Panc1 (cell line): ENCODE results near the gene PKNOX2.

Source experiments
- TCF7L2 ChIP-seq: IDR thresholded peaks from 2 replicates; pipeline ENCODE4 v1.6.1; 2011; ENCODE audit warnings: mild to moderate bottlenecking, low read depth, low read length, inconsistent platforms
- TF ChIP-seq, protein P1 (sequence below): fragments of 450-650 bp; IDR thresholded peaks from 2 replicates; pipeline ENCODE4 v1.5.1; 2017; ENCODE audit warnings: mild to moderate bottlenecking
- TF ChIP-seq, protein P2 (sequence below), 2 experiments: IDR thresholded peaks; 2 replicates each; pipeline ENCODE4 v1.6.1; 2011 to 2012; ENCODE audit warnings: low read depth in 2 of 2, control low read depth in 1 of 2, low read length in 1 of 2, mild to moderate bottlenecking in 1 of 2, moderate library complexity in 1 of 2; ENCODE audit not compliant: insufficient read depth in 1 of 2

DNA sequence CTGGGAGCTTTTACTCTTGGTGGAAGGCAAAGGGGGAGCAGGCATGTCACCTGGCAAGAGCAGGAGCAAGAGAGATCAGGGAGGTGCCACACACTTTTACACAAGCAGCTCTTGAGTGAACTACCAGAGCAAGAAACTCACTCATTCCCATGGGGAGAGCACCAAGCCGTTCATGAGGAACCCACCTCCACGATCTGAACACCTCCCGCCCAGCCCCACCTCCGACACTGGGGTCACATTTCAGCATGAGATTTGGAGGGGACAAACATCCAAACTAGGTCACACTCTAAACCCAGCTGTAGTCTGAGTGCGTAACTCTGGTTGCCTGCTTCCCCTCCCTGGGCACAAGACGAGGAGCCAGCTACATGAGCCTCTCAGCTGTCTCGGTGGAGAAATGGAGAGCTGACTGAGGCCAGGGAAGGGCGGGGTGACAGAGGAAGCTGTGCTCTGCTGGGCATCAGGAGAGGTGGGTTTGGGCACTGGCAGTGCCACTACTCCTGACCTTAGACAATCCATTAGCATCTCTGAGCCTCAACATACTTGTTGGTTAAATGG, 134.6 kb downstream of the PKNOX2 start:
- TF ChIP-seq, protein P1, sequence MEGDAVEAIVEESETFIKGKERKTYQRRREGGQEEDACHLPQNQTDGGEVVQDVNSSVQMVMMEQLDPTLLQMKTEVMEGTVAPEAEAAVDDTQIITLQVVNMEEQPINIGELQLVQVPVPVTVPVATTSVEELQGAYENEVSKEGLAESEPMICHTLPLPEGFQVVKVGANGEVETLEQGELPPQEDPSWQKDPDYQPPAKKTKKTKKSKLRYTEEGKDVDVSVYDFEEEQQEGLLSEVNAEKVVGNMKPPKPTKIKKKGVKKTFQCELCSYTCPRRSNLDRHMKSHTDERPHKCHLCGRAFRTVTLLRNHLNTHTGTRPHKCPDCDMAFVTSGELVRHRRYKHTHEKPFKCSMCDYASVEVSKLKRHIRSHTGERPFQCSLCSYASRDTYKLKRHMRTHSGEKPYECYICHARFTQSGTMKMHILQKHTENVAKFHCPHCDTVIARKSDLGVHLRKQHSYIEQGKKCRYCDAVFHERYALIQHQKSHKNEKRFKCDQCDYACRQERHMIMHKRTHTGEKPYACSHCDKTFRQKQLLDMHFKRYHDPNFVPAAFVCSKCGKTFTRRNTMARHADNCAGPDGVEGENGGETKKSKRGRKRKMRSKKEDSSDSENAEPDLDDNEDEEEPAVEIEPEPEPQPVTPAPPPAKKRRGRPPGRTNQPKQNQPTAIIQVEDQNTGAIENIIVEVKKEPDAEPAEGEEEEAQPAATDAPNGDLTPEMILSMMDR: no peak
- TF ChIP-seq, protein P2, sequence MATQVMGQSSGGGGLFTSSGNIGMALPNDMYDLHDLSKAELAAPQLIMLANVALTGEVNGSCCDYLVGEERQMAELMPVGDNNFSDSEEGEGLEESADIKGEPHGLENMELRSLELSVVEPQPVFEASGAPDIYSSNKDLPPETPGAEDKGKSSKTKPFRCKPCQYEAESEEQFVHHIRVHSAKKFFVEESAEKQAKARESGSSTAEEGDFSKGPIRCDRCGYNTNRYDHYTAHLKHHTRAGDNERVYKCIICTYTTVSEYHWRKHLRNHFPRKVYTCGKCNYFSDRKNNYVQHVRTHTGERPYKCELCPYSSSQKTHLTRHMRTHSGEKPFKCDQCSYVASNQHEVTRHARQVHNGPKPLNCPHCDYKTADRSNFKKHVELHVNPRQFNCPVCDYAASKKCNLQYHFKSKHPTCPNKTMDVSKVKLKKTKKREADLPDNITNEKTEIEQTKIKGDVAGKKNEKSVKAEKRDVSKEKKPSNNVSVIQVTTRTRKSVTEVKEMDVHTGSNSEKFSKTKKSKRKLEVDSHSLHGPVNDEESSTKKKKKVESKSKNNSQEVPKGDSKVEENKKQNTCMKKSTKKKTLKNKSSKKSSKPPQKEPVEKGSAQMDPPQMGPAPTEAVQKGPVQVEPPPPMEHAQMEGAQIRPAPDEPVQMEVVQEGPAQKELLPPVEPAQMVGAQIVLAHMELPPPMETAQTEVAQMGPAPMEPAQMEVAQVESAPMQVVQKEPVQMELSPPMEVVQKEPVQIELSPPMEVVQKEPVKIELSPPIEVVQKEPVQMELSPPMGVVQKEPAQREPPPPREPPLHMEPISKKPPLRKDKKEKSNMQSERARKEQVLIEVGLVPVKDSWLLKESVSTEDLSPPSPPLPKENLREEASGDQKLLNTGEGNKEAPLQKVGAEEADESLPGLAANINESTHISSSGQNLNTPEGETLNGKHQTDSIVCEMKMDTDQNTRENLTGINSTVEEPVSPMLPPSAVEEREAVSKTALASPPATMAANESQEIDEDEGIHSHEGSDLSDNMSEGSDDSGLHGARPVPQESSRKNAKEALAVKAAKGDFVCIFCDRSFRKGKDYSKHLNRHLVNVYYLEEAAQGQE (IDR thresholded peaks at IDR 0.05; ENCODE audit: insufficient read depth in 1 of 2, low read depth in 2 of 2, low read length in 1 of 2): no peak
- TF ChIP-seq TCF7L2: no peak
